Suprapubic skin (tissue), 3 donors: Measurements from ENCODE around the gene ZNF578.

ENCODE experiments used
- CTCF ChIP-seq, 2 donors: fragments of 200-600 bp in 1 of 2; fragments of 450-650 bp in 1 of 2; sonication (generic) in 1 of 2; IDR thresholded peaks; one replicate each; pipeline ENCODE4 v1.5.1; 2016 to 2019; ENCODE audit warnings: antibody characterized with exemption in 2 of 2, mild to moderate bottlenecking in 1 of 2, moderate library complexity in 1 of 2
- POLR2AphosphoS5 ChIP-seq, 3 donors: sonication (generic); formaldehyde crosslinking; IDR thresholded peaks; one replicate each; pipeline ENCODE4 v1.6.1; 2017; ENCODE audit warnings: antibody characterized with exemption in 3 of 3

GRCh38 chr19:52527956-52528351, 74.6 kb downstream of the ZNF578 start:
- TF ChIP-seq CTCF (IDR thresholded peaks at IDR 0.05): no peak
- no peak for TF ChIP-seq POLR2AphosphoS5 (IDR thresholded peaks at IDR 0.05)
